DOHH2 (cell line): ENCODE results near the gene MYH7B.

Experiments used
- EZH2phosphoT487 ChIP-seq: fragments of 200-600 bp; sonication (generic); IDR thresholded peaks from 2 replicates; pipeline ENCODE4 v1.6.1; 2017; ENCODE audit warnings: borderline replicate concordance, mild to moderate bottlenecking, antibody characterized with exemption, low read length, moderate library complexity, mixed read lengths
- TF ChIP-seq, protein P1 (sequence below): fragments of 200-600 bp; sonication (generic); IDR thresholded peaks from one replicate; pipeline ENCODE4 v1.5.1; 2014; ENCODE audit warnings: antibody characterized with exemption, mild to moderate bottlenecking, low read depth, low read length; ENCODE audit not compliant: poor library complexity, severe bottlenecking

DNA sequence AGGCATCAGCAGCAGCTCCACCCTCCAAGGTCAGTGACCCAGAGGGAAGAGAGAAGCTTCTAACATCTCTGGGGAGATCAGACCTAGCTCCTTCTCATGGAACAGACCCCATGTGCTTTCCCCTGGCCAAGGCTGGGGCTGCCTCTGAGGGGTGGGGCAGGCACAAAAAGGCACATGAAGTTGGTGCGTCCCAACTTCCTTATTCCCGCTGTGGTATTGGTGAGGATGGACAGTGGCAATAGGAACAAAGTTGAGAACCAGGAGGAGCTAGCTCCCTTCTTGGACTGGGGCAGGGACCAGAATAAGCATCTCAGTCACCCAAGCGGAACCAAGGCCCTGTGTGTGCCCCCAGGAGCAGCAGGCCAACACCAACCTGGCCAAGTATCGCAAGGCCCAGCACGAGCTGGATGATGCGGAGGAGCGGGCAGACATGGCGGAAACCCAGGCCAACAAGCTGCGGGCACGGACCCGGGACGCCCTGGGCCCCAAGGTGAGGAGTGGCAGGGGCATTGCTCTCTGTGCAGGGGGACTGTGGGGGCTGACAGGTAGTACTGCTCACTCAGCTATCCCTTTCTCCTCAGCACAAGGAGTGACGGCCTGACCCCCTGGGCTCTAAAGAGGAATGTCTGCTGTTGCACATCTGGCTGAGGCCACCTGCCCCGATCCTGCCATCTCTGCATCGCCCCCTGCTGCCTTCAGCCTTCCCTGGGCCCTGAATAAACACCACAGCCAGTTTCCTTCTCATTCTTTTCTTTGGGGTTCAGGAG is 46.1 kb downstream of the MYH7B start:
- TF ChIP-seq, protein P1, sequence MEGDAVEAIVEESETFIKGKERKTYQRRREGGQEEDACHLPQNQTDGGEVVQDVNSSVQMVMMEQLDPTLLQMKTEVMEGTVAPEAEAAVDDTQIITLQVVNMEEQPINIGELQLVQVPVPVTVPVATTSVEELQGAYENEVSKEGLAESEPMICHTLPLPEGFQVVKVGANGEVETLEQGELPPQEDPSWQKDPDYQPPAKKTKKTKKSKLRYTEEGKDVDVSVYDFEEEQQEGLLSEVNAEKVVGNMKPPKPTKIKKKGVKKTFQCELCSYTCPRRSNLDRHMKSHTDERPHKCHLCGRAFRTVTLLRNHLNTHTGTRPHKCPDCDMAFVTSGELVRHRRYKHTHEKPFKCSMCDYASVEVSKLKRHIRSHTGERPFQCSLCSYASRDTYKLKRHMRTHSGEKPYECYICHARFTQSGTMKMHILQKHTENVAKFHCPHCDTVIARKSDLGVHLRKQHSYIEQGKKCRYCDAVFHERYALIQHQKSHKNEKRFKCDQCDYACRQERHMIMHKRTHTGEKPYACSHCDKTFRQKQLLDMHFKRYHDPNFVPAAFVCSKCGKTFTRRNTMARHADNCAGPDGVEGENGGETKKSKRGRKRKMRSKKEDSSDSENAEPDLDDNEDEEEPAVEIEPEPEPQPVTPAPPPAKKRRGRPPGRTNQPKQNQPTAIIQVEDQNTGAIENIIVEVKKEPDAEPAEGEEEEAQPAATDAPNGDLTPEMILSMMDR, result peak; percentile 44
- no peak for TF ChIP-seq EZH2phosphoT487
